ENCODE data around the gene OLFM1. TPM values are rescaled to one million over a fixed set of nuclear protein-coding genes. Genes with fewer than 3 reads are reported as not detected.

OLFM1 gene
- total and polyA plus RNA-seq, 9 of the 15 experiments (the other 6 are each of a cell fraction or from before 2014, with no cell fraction given), result not detected

DNA sequence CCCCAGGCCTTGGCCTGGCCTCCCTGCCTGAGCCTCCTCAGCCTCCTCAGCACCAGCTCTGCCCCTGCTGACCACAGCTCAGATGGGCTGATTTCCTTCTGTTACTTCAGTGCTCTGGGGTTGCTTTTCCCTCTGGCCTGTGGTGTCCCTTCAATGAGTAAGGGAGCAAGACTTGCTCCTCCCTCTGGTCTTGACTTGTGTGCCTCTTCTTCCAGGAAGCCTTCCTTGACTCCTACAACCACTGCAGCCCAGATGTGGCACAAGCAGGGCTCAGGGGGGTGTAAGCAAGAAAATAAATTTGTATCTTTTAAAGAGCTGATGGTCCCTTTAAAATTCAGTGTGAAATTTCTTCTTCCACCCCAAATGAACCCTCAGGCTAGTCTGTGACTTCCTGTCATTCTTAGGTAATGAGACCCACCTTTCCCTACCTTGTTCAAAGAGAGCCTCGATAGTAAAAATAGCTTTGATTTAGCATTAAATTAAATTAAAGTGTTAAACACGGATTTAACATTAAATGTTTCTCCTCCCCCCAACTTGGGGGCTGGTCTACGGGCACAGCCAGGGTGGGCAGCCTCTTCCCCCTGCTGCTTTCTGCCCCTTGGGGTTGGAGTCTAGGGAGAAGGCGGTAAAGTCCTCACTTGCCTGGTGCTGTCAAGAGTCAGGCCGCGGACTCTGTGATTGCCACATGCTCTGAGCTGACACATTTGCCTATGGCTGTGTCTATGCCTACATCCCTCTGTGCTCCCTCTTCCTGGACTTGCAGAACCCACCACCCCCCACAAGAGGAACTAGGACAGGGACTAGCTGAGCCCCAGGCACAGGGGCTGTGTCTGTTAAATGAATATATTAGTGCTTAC, 64.5 kb downstream of the OLFM1 start:
- Histone ChIP-seq H3K9ac (ENCODE audit: insufficient read depth in 1 of 2, low read depth in 2 of 2, low read length in 2 of 2) (no peak overlapping the region), H3K4me3 (no peak overlapping the region), H3K36me3 (ENCODE audit: control insufficient read depth, insufficient read depth, low read length) (no peaks in the 10 kb centered on the region), H3K4me1 (replicated peaks in 1 of 2; ENCODE audit: control insufficient read depth in 2 of 2, insufficient read depth in 2 of 2, low read length in 2 of 2) (peaks cover 0 to 8% of the 10 kb centered on the region in 2 experiments; a peak in 3 of 5 replicates), H2AFZ (ENCODE audit: low read depth, low read length) (no peak overlapping the region), H3K27ac (ENCODE audit: extremely low read depth, low read depth, low read length) (no peak overlapping the region), H3K79me2 (ENCODE audit: control insufficient read depth, insufficient read depth, low read length) (no peaks in the 10 kb centered on the region), H3K27me3 (ENCODE audit: control insufficient read depth in 2 of 2, insufficient read depth in 2 of 2, low read length in 2 of 2) (peaks cover 0 to 23% of the 10 kb centered on the region in 2 experiments; a peak in 1 of 5 replicates), H3K9me1 (ENCODE audit: control insufficient read depth, insufficient read depth, low read length) (no peaks in the 10 kb centered on the region), H4K20me1 (replicated peaks; ENCODE audit: control insufficient read depth, insufficient read depth, low read length) (peaks cover 24% of the 10 kb centered on the region), H3K9me3 (replicated peaks; ENCODE audit: control insufficient read depth, insufficient read depth, low read depth, low read length) (no peaks in the 10 kb centered on the region), H3K4me2 (ENCODE audit: insufficient read depth, low read length) (no peak overlapping the region)
- no peak for TF ChIP-seq ZC3H4 (CRISPR knock-in tag; IDR thresholded peaks at IDR 0.05; ENCODE audit: borderline replicate concordance)
- peak; percentile 74 for TF ChIP-seq ZFP36 (IDR thresholded peaks at IDR 0.05; ENCODE audit: low read depth, low read length, partially characterized antibody)
- TF ChIP-seq TBL1XR1 (IDR thresholded peaks at IDR 0.05; ENCODE audit: low read length in 2 of 2), result no peak
- no peak for TF ChIP-seq RFX7 (CRISPR knock-in tag; IDR thresholded peaks at IDR 0.05)
- no peak for TF ChIP-seq ZNF407 (IDR thresholded peaks at IDR 0.05; ENCODE audit: low read depth)
- TF ChIP-seq ZNF766 (CRISPR knock-in tag; conservative IDR thresholded peaks at IDR 0.05), result no peak
- ATAC-seq, result no peak
- FAIRE-seq, result no peak
- DNase-seq (ENCODE audit: extremely low read depth in 1 of 4, low spot score in 3 of 4), result no peak
- CTCF ChIA-PET (ENCODE audit: low intra/inter-chr PET ratio), result no interaction called here
- 0% methylated on average over 6 of the region's 6 CpGs for WGBS (ENCODE audit: insufficient coverage, low coverage, missing lambda C conversion rate)
- POLR2A ChIA-PET, result interaction anchor here (0.6 to 0.8 kb wide), 4 partner anchors 12 to 177 kb away, joined by 3 read pairs; no protein-coding TSS in a partner anchor
- intact Hi-C loops (cut with micrococcal nuclease), result no loop called here
- in situ Hi-C loops (cut with MboI), result no loop called here
- BruUV-seq (replicated peaks), result no TSS peak

Measured in K562 (cell line).